Testis (tissue), 3 donors: ENCODE results near the gene ZNF837. TPM values are rescaled to one million over a fixed set of nuclear protein-coding genes. Genes with fewer than 3 reads are reported as not detected.

Experiments
- DNase-seq: peaks from one replicate; pipeline ENCODE4 v3.0.0-alpha.2; 2019
- H3K27ac ChIP-seq, 2 donors: fragments of 200-600 bp; sonication (generic); one replicate each; pipeline ENCODE4 v1.5.1; 2019
- H3K27me3 ChIP-seq: fragments of 200-600 bp; sonication (generic); one replicate; pipeline ENCODE4 v1.5.1; 2019
- H3K36me3 ChIP-seq: fragments of 200-600 bp; sonication (generic); one replicate; pipeline ENCODE4 v1.5.1; 2017; ENCODE audit warnings: low read depth; ENCODE audit errors: missing control alignments
- H3K4me1 ChIP-seq: fragments of 200-600 bp; sonication (generic); one replicate; pipeline ENCODE4 v1.5.1; 2019
- H3K4me3 ChIP-seq, 2 donors: fragments of 200-600 bp; sonication (generic); one replicate each; pipeline ENCODE4 v1.5.1; 2017 to 2019
- H3K9me3 ChIP-seq: fragments of 200-600 bp; sonication (generic); one replicate; pipeline ENCODE4 v1.5.1; 2017
- POLR2A ChIP-seq: fragments of 450-650 bp; IDR thresholded peaks from one replicate; pipeline ENCODE4 v1.6.1; 2017; ENCODE audit warnings: antibody characterized with exemption, mild to moderate bottlenecking, moderate library complexity
- WGBS, 2 donors: methylation state at CpG; one replicate each; pipeline ENCODE4 v1.1.5; 2018; 5-methylcytosine and 5-hydroxymethylcytosine counted together
- intact Hi-C: fragments of 100-400 bp; cut with DNase I; formaldehyde crosslinking; loops from one replicate; pipeline ENCODE4 v1.15.1; 2023; ENCODE audit warnings: low total_unique reads
- polyA plus RNA-seq: library from polyadenylated mRNA; stranded (reverse); fragments of 350-450 nt; fragmentation: Illumina TruSeq; extraction: RNeasy Lipid Tissue Mini Kit (QIAGEN cat#74804); gene quantifications from one replicate; pipeline ENCODE4 v1.2.3, GENCODE V29; 2014; ENCODE audit warnings: low read depth, low replicate concordance; ENCODE audit not compliant: insufficient read depth
- total RNA-seq, 2 donors: library from RNA; depleted of rRNA; stranded (reverse); fragments of >200 nt; gene quantifications; one replicate each; pipeline ENCODE4 v1.2.3, GENCODE V29; 2016
- TF ChIP-seq, protein P1 (sequence below), 3 experiments: fragments of 450-650 bp in 2 of 3; fragments of 200-600 bp in 1 of 3; sonication (generic) in 1 of 3; IDR thresholded peaks; one replicate each; pipeline ENCODE4 v1.5.1; 2016 to 2019; ENCODE audit warnings: antibody characterized with exemption in 3 of 3, mild to moderate bottlenecking in 2 of 3, moderate library complexity in 1 of 3

ZNF837 gene
- total and polyA plus RNA-seq, 3 donors from 2014 or later = 1.3 to 9.3 (median 6.2) TPM

DNA sequence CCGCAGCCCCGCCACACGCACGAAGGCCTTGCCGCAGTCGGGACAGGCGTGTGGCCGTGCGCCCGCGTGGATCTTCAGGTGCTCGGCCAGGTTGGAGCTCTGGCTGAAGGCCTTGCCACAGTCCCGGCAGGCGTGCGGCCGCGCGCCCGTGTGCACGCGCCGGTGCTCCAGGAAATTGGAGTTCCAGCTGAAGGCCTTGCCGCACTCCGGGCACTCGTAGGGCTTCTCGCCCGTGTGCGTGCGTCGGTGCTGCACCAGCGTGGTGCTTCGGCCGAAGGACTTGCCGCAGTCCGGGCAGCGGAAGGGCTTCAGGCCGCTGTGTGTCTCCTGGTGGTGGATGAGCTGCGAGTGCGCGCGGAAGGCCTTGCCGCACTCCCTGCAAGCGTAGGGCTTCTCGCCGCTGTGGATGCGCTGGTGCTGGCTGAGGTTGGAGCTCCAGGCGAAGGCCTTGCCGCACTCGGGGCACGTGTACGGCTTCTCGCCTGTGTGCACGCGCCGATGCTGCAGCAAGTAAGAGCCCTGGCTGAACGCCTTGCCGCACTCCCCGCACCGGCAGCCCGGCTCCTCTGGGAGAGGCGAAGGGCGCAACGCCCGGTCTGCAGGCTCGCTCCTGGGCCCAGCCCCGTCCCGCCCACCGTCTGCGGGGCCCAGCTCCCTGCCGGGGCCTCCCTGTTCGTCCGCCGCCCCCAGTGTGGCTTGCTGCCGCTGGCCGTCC, 23.9 kb downstream of the ZNF837 start:
- Histone ChIP-seq H3K27ac (no peak overlapping the region), H3K9me3 (no peaks in the 10 kb centered on the region), H3K4me3 (peak overlapping the region; percentile 26 to 49), H3K36me3 (no peaks in the 10 kb centered on the region), H3K4me1 (no peaks in the 10 kb centered on the region), H3K27me3 (no peaks in the 10 kb centered on the region)
- intact Hi-C loops = no loop called here
- TF ChIP-seq, protein P1, sequence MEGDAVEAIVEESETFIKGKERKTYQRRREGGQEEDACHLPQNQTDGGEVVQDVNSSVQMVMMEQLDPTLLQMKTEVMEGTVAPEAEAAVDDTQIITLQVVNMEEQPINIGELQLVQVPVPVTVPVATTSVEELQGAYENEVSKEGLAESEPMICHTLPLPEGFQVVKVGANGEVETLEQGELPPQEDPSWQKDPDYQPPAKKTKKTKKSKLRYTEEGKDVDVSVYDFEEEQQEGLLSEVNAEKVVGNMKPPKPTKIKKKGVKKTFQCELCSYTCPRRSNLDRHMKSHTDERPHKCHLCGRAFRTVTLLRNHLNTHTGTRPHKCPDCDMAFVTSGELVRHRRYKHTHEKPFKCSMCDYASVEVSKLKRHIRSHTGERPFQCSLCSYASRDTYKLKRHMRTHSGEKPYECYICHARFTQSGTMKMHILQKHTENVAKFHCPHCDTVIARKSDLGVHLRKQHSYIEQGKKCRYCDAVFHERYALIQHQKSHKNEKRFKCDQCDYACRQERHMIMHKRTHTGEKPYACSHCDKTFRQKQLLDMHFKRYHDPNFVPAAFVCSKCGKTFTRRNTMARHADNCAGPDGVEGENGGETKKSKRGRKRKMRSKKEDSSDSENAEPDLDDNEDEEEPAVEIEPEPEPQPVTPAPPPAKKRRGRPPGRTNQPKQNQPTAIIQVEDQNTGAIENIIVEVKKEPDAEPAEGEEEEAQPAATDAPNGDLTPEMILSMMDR (IDR thresholded peaks at IDR 0.05) = no peak
- TF ChIP-seq POLR2A = no peak
- no peak for DNase-seq
- WGBS, 2 donors = 7 to 30% methylated on average over 3 to 16 of the region's 75 CpGs

DNA sequence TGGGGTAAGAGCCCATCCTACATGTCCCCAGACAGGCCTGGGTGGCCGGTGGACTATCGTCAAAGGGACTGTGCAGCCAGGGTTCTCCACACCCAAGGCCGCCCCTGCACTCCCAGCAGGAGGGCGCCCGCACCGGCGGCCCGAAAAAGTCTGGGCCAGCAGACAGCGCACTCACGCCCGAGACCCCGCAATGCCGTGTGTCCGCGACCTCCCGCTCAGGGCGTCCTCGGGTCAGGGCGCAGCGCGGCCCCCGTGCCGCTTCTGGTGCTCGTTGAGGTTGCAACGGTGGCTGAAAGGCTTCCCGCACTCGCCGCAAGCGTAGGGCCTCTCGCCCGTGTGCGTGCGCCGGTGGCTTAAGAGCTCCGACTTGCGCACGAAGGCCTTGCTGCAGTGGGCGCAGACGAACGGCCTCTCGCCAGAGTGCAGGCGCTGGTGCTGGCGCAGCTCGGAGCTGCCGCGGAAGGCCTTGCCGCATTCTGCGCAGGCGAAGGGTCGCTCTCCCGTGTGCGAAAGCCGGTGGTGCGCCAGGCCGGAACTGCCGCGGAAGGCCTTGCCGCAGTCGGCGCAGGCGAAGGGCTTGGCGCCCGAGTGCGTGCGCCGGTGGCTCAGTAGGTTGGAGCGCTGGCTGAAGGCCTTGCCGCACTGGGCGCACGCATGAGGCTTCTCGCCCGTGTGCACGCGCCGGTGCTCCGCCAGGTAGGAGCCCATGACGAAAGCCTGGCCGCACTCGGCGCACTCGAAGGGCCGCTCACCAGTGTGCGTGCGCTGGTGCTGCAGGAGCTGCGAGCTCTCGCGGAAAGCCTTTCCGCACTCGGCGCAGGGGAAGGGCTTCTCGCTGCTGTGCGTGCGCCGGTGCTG, 24.7 kb downstream of the ZNF837 start:
- no peaks in the 10 kb centered on the region for H3K4me1 ChIP-seq
- TF ChIP-seq, protein P1 (IDR thresholded peaks at IDR 0.05) = no peak
- TF ChIP-seq POLR2A = no peak
- intact Hi-C loops = no loop called here
- no peaks in the 10 kb centered on the region for H3K27me3 ChIP-seq
- DNase-seq = no peak
- no peak overlapping the region for H3K27ac ChIP-seq
- H3K9me3 ChIP-seq = no peaks in the 10 kb centered on the region
- 17 to 39% methylated on average over 22 to 47 of the region's 94 CpGs for WGBS, 2 donors
- no peaks in the 10 kb centered on the region for H3K36me3 ChIP-seq
- peak overlapping the region; percentile 26 to 49 for H3K4me3 ChIP-seq

DNA sequence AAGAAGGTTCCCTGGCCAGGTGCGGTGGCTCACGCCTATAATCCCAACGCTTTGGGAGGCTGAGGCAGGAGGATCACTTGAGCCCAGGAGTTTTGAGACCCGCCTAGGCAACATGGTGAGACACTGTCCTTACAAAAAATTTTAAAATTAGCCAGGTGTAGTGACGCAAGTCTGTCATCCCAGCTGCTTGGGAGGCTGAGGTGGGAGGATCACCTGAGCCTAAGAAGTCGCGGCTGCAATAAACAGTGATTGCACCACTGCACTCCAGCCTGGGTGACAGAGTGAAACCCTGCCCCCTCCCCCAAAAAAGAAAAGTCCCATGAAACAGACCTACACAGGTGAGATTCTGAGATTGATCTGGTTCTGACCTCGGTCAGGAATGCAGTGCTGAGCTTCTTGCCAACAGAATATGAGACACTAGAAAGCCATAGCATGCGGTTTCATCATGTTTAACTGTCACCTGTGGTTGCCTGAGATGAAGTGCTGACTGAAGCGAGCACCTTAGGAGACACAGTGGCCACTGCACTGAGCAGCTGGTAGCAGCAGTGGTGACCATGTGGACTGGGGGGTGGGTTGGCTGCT, 25.5 kb downstream of the ZNF837 start:
- Histone ChIP-seq H3K36me3 (no peaks in the 10 kb centered on the region), H3K27ac (no peak overlapping the region), H3K4me3 (peak overlapping the region in 1 of 2 donors; percentile 49), H3K9me3 (no peaks in the 10 kb centered on the region), H3K4me1 (peaks cover under 1% of the 10 kb centered on the region), H3K27me3 (no peaks in the 10 kb centered on the region)
- intact Hi-C loops = no loop called here
- no peak for TF ChIP-seq POLR2A
- TF ChIP-seq, protein P1 (IDR thresholded peaks at IDR 0.05) = no peak
- no peak for DNase-seq
- 60 to 69% methylated on average over 10 of the region's 10 CpGs for WGBS, 2 donors

DNA sequence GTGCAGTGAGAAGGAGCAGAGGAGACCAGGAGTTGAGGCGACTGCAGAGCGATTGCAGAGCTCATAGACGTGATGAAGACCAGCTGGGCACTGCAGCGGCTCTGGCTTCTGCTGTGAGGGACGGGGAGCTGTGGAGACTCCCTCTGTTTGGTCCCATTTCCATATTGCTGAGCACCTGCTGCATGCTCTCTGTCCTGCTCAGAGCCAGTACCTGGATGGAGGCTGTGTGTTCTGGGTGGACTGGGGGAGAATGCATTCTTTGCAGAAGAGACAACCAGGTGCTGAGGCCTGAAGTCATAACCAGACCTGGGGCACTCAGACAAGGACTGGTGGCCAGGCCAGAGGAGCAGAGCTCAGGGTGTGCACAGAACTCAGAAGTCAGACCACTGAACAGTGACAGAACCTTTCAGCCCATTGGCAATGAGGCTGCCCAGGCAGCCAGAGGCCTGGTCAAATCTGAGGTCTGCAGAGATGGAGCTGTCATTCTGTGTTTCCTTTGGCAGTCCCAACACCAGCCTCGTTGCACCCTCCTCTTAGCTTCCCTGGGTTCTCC, 26.3 kb downstream of the ZNF837 start:
- intact Hi-C loops = no loop called here
- TF ChIP-seq POLR2A = no peak
- TF ChIP-seq, protein P1 (IDR thresholded peaks at IDR 0.05) = no peak
- no peaks in the 10 kb centered on the region for H3K36me3 ChIP-seq
- no peaks in the 10 kb centered on the region for H3K27me3 ChIP-seq
- H3K27ac ChIP-seq = no peak overlapping the region
- WGBS, 2 donors = 84 to 88% methylated on average over 6 of the region's 6 CpGs
- H3K4me3 ChIP-seq = no peak overlapping the region
- peaks cover 7% of the 10 kb centered on the region for H3K4me1 ChIP-seq
- no peak for DNase-seq
- no peaks in the 10 kb centered on the region for H3K9me3 ChIP-seq
